ENCODE results near the gene DIO3.

Gene DIO3

DNA sequence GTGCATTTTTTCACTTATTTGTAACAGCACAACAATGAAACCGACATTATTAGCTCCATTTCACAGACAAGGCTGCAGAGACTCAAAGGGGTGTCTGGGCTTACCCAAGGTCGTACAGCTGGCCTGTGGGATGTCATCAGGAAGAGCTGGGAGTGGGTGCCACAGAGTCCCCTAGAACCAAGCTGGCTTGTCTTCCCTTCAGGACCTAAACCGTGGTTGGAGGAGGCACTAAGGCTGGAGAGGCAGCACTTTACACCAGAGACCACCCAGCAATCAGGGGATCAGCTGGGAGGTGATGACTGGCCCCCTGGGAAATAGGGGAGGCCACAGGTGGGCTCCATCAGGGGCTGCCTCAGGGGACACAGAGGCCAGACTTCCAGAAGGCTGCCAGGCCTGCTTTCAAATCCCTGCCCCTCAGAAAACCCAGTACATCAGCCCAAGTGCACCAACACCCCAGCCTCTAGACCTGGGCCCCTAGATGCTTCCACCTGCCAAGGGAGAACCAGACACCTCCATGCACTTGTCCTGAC, 28.3 kb downstream of the DIO3 start:
- Mint-ChIP-seq H3K4me1 (no peaks in the 10 kb centered on the region), H3K9me3 (no peaks in the 10 kb centered on the region), H3K36me3 (ENCODE audit: low read depth) (no peaks in the 10 kb centered on the region), H3K27me3 (no peaks in the 10 kb centered on the region), H3K27ac (no peak overlapping the region), H3K4me3 (no peak overlapping the region)
- no peak for DNase-seq
- no peak for ATAC-seq

DNA sequence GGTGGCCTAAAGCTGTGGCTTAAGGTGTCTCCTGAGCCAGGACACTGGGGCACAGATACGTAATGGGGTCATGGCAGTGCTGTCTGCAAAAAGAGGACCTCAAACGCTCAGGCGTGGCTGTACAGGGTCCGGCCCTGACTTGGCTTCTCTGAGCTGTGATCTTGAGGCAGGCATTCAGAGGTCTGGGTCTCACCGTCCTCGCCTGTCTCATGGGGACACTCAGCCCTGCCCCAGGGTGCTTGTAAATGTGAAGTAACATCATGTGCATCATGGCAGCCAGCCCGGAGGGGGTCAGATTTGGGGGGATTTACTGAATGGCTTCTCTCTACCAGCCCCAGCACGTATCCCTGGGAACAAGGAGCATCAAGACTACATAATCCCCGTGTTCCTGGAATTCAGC, 28.8 kb downstream of the DIO3 start:
- no peak for ATAC-seq
- no peaks in the 10 kb centered on the region for H3K27me3 Mint-ChIP-seq
- no peaks in the 10 kb centered on the region for H3K4me1 Mint-ChIP-seq
- H3K36me3 Mint-ChIP-seq (ENCODE audit: low read depth): no peaks in the 10 kb centered on the region
- no peak overlapping the region for H3K27ac Mint-ChIP-seq
- H3K4me3 Mint-ChIP-seq: no peak overlapping the region
- no peaks in the 10 kb centered on the region for H3K9me3 Mint-ChIP-seq
- DNase-seq: no peak

GRCh38 chr14:101590616-101591015, 29.3 kb downstream of the DIO3 start:
- DNase-seq: no peak
- H3K36me3 Mint-ChIP-seq (ENCODE audit: low read depth): no peaks in the 10 kb centered on the region
- no peak for ATAC-seq
- no peaks in the 10 kb centered on the region for H3K9me3 Mint-ChIP-seq
- H3K27me3 Mint-ChIP-seq: no peaks in the 10 kb centered on the region
- no peak overlapping the region for H3K27ac Mint-ChIP-seq
- H3K4me3 Mint-ChIP-seq: no peak overlapping the region
- H3K4me1 Mint-ChIP-seq: peaks cover 2% of the 10 kb centered on the region

DNA sequence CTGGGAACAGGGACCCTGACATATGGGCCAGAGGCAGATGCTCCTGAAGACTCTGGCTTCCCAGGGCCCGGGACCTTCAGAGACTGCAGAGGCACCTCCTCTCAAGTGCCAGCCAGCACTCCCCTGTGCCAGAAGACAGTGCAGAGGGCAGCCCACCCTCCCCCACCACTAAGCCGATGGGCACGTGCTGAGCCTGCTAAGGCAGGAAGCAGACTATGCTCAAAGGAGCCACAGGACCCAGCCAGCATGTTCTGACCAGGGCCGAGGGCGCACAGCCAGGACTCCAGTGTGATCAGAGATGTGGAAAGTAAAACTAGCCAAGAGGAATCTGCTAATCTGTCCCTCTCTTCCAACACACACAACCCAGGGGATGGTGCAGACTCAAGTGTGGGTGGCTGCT, 29.8 kb downstream of the DIO3 start:
- Mint-ChIP-seq H3K27me3 (no peaks in the 10 kb centered on the region), H3K36me3 (ENCODE audit: low read depth) (peaks cover 2% of the 10 kb centered on the region), H3K4me1 (peaks cover 7% of the 10 kb centered on the region), H3K9me3 (peaks cover 2% of the 10 kb centered on the region), H3K4me3 (no peak overlapping the region), H3K27ac (no peak overlapping the region)
- ATAC-seq (no peak), DNase-seq (no peak)

DNA sequence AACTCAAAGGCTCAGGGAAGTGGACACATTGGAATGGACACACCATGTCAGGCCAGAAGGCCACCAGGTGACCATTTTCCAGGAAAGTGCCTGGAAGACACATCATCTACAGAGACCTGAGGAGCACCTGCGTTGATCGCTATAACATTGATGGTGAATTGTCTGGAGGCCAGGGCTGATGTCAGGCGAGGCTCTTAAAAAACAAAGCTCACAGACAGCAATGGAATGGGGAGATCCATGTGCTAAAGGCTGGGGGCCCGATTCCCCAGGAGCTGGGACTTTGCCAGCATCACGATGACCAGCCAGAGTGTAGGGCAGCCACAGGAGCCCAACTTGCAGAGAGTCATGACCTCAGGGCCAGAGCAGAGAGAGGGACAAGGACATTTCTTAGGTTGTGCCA, 30.3 kb downstream of the DIO3 start:
- DNase-seq (no peak), ATAC-seq (no peak)
- Mint-ChIP-seq H3K9me3 (peaks cover 5% of the 10 kb centered on the region), H3K27ac (no peak overlapping the region), H3K4me1 (peaks cover 12% of the 10 kb centered on the region), H3K27me3 (no peaks in the 10 kb centered on the region), H3K36me3 (ENCODE audit: low read depth) (peaks cover 4% of the 10 kb centered on the region), H3K4me3 (no peak overlapping the region)

DNA sequence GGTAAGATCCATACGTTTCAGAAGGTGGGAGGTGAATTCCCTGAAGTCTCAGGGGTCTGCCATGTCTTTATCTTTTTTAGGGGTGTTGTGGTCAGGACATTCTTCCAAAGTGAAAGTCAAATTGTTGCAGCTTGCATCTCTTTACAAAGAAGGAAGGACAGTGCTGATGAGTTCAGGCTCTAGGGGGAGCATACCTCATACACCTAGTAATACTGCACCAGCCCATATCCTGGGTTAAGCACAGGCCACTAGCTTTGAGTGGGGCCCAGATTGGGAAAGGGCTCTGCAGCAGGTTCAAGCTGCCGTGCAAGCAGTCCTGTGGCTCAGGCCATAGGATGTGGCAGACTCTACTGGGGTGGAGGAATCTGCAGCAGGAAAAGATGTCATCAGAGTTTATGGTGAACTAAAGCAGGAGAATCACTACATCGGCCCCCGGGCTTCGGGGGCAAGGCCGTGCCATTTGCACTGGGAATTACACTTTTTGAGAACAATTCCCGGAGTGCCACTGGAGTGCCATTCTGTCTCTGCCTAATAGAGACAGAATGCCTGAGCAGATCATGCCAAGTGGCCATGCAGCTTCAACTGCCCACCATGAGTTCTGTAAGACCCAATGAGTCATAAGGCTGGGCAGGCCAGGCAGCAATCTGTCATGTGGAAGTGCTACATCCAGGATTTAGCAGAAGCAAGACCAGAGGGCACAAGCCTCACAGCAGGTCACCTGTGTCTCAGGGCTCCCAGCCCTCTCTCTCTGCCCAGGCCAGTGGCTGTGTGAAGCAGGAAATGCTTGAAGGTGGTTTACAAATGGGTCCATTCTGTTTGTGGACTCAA, 32.3 kb downstream of the DIO3 start:
- Mint-ChIP-seq H3K4me3 (no peak overlapping the region), H3K9me3 (peaks cover 13% of the 10 kb centered on the region), H3K27ac (no peak overlapping the region), H3K27me3 (no peaks in the 10 kb centered on the region), H3K4me1 (peaks cover 28% of the 10 kb centered on the region), H3K36me3 (ENCODE audit: low read depth) (peaks cover 6% of the 10 kb centered on the region)
- DNase-seq (no peak), ATAC-seq (no peak)

DNA sequence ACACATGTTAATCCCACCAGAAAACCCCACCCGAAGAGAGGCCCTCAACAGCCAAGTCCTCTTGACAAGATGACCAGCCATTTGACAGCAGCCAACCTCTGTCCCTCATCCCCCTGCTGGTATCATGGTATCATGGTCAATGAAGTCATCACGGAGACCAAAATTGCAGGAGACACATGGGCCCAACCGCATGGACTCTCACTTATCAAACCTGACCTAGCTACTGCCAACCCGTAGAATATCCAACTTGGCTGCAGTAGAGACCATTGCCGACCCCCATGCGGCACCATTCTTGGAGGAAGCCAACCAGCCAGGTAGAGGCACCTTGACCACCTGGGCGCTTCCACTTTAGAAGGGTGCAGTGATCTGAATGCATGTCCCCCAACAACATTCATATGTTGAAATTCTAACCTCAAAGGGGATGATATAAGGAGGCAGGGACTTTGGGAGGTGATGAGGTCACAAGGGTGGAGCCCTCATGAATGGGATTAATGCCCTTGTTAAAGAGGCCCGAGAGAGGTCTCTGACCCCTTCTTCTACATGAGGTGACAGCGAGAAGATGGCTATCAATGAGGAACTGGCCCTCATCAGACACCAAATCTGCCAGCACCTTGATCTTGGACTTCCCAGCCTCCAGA, 33.3 kb downstream of the DIO3 start:
- Mint-ChIP-seq H3K27me3 (no peaks in the 10 kb centered on the region), H3K4me3 (no peak overlapping the region), H3K36me3 (ENCODE audit: low read depth) (peaks cover 6% of the 10 kb centered on the region), H3K9me3 (peaks cover 13% of the 10 kb centered on the region), H3K27ac (no peak overlapping the region), H3K4me1 (peaks cover 32% of the 10 kb centered on the region)
- no peak for ATAC-seq
- no peak for DNase-seq

GRCh38 chr14:101595349-101595748, 34.1 kb downstream of the DIO3 start:
- H3K9me3 Mint-ChIP-seq: peaks cover 13% of the 10 kb centered on the region
- H3K4me1 Mint-ChIP-seq: peaks cover 32% of the 10 kb centered on the region
- H3K4me3 Mint-ChIP-seq: no peak overlapping the region
- no peaks in the 10 kb centered on the region for H3K27me3 Mint-ChIP-seq
- peaks cover 6% of the 10 kb centered on the region for H3K36me3 Mint-ChIP-seq (ENCODE audit: low read depth)
- ATAC-seq: no peak
- H3K27ac Mint-ChIP-seq: no peak overlapping the region
- no peak for DNase-seq

DNA sequence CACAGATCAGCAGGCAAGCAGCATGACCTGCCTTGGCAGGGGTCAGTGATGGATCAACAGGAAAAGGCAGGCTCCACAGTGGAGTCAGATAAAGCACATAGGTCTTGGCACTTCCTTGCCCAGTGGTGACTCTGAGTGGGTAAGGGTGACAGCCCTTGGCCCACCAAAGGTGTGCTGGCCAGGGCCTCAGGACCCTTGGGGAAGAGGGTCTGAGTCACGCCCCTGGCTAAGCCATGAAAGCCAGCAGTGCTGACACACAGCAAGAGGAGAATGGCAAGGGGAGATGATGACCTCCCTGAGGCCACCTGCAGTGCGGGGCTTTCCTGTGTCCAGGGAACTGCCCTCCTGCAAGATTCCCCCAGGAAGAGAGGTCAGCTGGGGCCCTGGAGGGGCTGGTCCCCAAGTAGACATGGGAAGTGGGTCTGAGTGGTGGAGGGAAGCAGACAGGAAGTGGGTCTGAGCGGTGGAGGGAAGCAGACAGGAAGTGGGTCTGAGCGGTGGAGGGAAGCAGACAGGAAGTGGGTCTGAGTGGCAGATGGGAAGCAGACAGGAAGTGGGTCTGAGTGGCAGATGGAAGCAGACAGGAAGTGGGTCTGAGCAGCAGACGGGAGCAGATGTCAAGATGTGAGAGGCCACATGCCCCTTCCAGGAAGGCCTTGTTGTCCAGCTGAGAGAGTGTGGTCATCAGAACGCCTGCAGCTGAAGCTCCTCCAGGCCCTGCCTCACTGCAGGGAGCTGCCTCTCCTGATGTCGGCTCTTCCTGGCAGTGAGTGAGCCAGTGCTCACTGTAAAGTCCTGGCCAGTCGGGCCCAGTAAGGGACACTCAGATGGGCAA, 34.8 kb downstream of the DIO3 start:
- ATAC-seq: no peak
- peaks cover 13% of the 10 kb centered on the region for H3K9me3 Mint-ChIP-seq
- H3K36me3 Mint-ChIP-seq (ENCODE audit: low read depth): peaks cover 6% of the 10 kb centered on the region
- H3K4me1 Mint-ChIP-seq: peaks cover 32% of the 10 kb centered on the region
- peak overlapping the region; percentile 73 for H3K27ac Mint-ChIP-seq
- peak; percentile 32 for DNase-seq
- H3K27me3 Mint-ChIP-seq: no peaks in the 10 kb centered on the region
- H3K4me3 Mint-ChIP-seq: no peak overlapping the region

DNA sequence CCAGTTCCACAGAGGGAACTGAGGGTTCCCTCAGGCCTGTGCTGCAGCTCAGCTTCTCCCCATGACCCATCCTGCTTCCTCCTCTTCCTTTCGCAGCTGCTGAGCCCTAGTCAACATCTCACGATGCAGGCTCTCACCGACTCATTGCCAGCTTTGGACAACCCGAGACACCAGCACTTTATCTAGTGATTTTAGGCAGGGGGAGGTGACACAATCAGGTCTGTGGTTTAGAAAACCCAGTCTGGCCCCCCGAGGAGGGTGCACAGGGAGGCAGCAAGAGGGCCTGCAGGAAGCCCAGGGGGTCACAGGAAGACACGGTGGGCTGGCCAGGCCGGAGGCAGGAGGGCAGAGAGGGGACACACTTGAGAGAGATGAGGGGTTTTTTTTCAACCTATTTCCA, 35.4 kb downstream of the DIO3 start:
- H3K4me3 Mint-ChIP-seq: no peak overlapping the region
- no peak for ATAC-seq
- peaks cover 13% of the 10 kb centered on the region for H3K9me3 Mint-ChIP-seq

GRCh38 chr14:101598159-101598558, 36.9 kb downstream of the DIO3 start:
- DNase-seq: no peak
- Mint-ChIP-seq H3K27me3 (no peaks in the 10 kb centered on the region), H3K36me3 (ENCODE audit: low read depth) (peaks cover 6% of the 10 kb centered on the region), H3K27ac (no peak overlapping the region), H3K9me3 (peaks cover 13% of the 10 kb centered on the region), H3K4me3 (no peak overlapping the region), H3K4me1 (peaks cover 32% of the 10 kb centered on the region)
- no peak for ATAC-seq

More for the DNA sequence above, 35.4 kb downstream of the DIO3 start:
- Mint-ChIP-seq H3K27me3 (no peaks in the 10 kb centered on the region), H3K27ac (peak overlapping the region; percentile 73), H3K36me3 (ENCODE audit: low read depth) (peaks cover 6% of the 10 kb centered on the region), H3K4me1 (peaks cover 32% of the 10 kb centered on the region)
- DNase-seq: no peak

- H3K36me3 Mint-ChIP-seq (ENCODE audit: low read depth): peaks cover 6% of the 10 kb centered on the region
- peaks cover 13% of the 10 kb centered on the region for H3K9me3 Mint-ChIP-seq
- H3K27ac Mint-ChIP-seq: no peak overlapping the region
- H3K4me3 Mint-ChIP-seq: no peak overlapping the region
- no peaks in the 10 kb centered on the region for H3K27me3 Mint-ChIP-seq
- H3K4me1 Mint-ChIP-seq: peaks cover 32% of the 10 kb centered on the region
- DNase-seq (no peak), ATAC-seq (no peak)
These were observed 37.4 kb downstream of the DIO3 start for GRCh38 chr14:101598571-101599233.

GRCh38 chr14:101599234-101599885, 38.1 kb downstream of the DIO3 start:
- no peak overlapping the region for H3K4me3 Mint-ChIP-seq
- H3K36me3 Mint-ChIP-seq (ENCODE audit: low read depth): peaks cover 6% of the 10 kb centered on the region
- no peaks in the 10 kb centered on the region for H3K27me3 Mint-ChIP-seq
- ATAC-seq: no peak
- peaks cover 32% of the 10 kb centered on the region for H3K4me1 Mint-ChIP-seq
- no peak for DNase-seq
- H3K27ac Mint-ChIP-seq: no peak overlapping the region
- peaks cover 13% of the 10 kb centered on the region for H3K9me3 Mint-ChIP-seq

All from activated naive CD8-positive, alpha-beta T cell treated with anti-CD3 and anti-CD28 coated beads, Interleukin-2, amount 50 U/mL, for 24 hours (primary cell).